ENCODE measurements around the gene ANXA2R. TPM values are rescaled to one million over a fixed set of nuclear protein-coding genes. Genes with fewer than 3 reads are reported as not detected.
A peak's percentile ranks its signal among the peaks of the same experiment; 100 is the strongest.

Gene ANXA2R
- total and polyA plus RNA-seq, 2 of the 13 experiments (the other 11 are each of a cell fraction or from before 2014, with no cell fraction given) = 0.95 to 1.3 TPM

GRCh38 chr5:43039471-43040286, 440 bp downstream of the ANXA2R start (continued):
- peak; percentile 41 for TF ChIP-seq RBM39 (IDR thresholded peaks at IDR 0.05; ENCODE audit: low read depth, low read length, poor library complexity, severe bottlenecking)
- TF ChIP-seq RFX3 (CRISPR knock-in tag; IDR thresholded peaks at IDR 0.05) = no peak
- TF ChIP-seq ZNF501 (CRISPR knock-in tag; IDR thresholded peaks at IDR 0.05) = peak; percentile 45
- no peak for TF ChIP-seq ZNF746 (CRISPR knock-in tag; IDR thresholded peaks at IDR 0.05)
- no peak for TF ChIP-seq HHEX (CRISPR knock-in tag; IDR thresholded peaks at IDR 0.05)
- peak; percentile 36; the same call in 1 of the 2 replicates for TF ChIP-seq ARID5B (CRISPR knock-in tag; IDR thresholded peaks at IDR 0.05)
- TF ChIP-seq ZNF136 (CRISPR knock-in tag; IDR thresholded peaks at IDR 0.05; ENCODE audit: low read depth) = no peak
- peak; percentile 9 for TF ChIP-seq ZMYM4 (CRISPR knock-in tag; IDR thresholded peaks at IDR 0.05)
- no peak for TF ChIP-seq ZNF333 (CRISPR knock-in tag; IDR thresholded peaks at IDR 0.05; ENCODE audit: borderline replicate concordance)
- TF ChIP-seq NFIB (CRISPR knock-in tag; IDR thresholded peaks at IDR 0.05; ENCODE audit: borderline replicate concordance) = no peak
- TF ChIP-seq FOSL2 (CRISPR knock-in tag; IDR thresholded peaks at IDR 0.05) = no peak
- TF ChIP-seq ZNF879 (CRISPR knock-in tag; IDR thresholded peaks at IDR 0.05) = no peak
- TF ChIP-seq ZNF280B (CRISPR knock-in tag; IDR thresholded peaks at IDR 0.05; ENCODE audit: borderline replicate concordance) = peak; percentile 89; the same call in 1 of the 2 replicates
- no peak for TF ChIP-seq FOXJ3 (CRISPR knock-in tag; IDR thresholded peaks at IDR 0.05; ENCODE audit: borderline replicate concordance)
- no peak; the same call in 1 of the 2 replicates for TF ChIP-seq PAXIP1 (CRISPR knock-in tag; conservative IDR thresholded peaks at IDR 0.05)
- TF ChIP-seq TBL1XR1 (IDR thresholded peaks at IDR 0.05; ENCODE audit: borderline replicate concordance, low read length, partially characterized antibody) = no peak
- no peak for TF ChIP-seq ZBTB20 (CRISPR knock-in tag; IDR thresholded peaks at IDR 0.05; ENCODE audit: borderline replicate concordance, low read depth)
- TF ChIP-seq ELF3 (CRISPR knock-in tag; IDR thresholded peaks at IDR 0.05) = no peak
- TF ChIP-seq NR3C1 (CRISPR knock-in tag; IDR thresholded peaks at IDR 0.05) = no peak
- no peak for TF ChIP-seq MED8 (CRISPR knock-in tag; IDR thresholded peaks at IDR 0.05; ENCODE audit: insufficient replicate concordance)
- no peak for TF ChIP-seq SKI (IDR thresholded peaks at IDR 0.05; ENCODE audit: partially characterized antibody)
